Activated naive CD8-positive, alpha-beta T cell treated with anti-CD3 and anti-CD28 coated beads, Interleukin-2, amount 50 U/mL, for 16 hours (primary cell): Measurements from ENCODE around the gene TGFB2.

ENCODE experiments used
- DNase-seq: peaks from one replicate; pipeline ENCODE4 v3.0.0-alpha.2; 2020; ENCODE audit warnings: low read depth, low spot score

The TGFB2 gene

GRCh38 chr1:218332416-218332815 lies 12.7 kb upstream of the TGFB2 start:
- no peak for DNase-seq

GRCh38 chr1:218336328-218336727 lies 8.8 kb upstream of the TGFB2 start:
- DNase-seq: no peak

GRCh38 chr1:218339267-218339831 lies 5.8 kb upstream of the TGFB2 start:
- DNase-seq: no peak

- DNase-seq: no peak
Measured at GRCh38 chr1:218341325-218341724, 3.8 kb upstream of the TGFB2 start.

GRCh38 chr1:218342091-218342490 lies 3.0 kb upstream of the TGFB2 start:
- no peak for DNase-seq

GRCh38 chr1:218345673-218346390 lies 696 bp downstream of the TGFB2 start:
- no peak for DNase-seq

- no peak for DNase-seq
Measured at GRCh38 chr1:218346391-218347204, 1.5 kb downstream of the TGFB2 start.

GRCh38 chr1:218347336-218347722 lies 2.2 kb downstream of the TGFB2 start:
- no peak for DNase-seq

- DNase-seq: no peak
Measured at GRCh38 chr1:218347723-218348627, 2.8 kb downstream of the TGFB2 start.

GRCh38 chr1:218348628-218349071 lies 3.5 kb downstream of the TGFB2 start:
- no peak for DNase-seq

GRCh38 chr1:218349348-218350034 lies 4.4 kb downstream of the TGFB2 start:
- no peak for DNase-seq

- DNase-seq: no peak
Measured at GRCh38 chr1:218350035-218350525, 4.9 kb downstream of the TGFB2 start.

- no peak for DNase-seq
Measured at GRCh38 chr1:218350801-218351266, 5.7 kb downstream of the TGFB2 start.

- DNase-seq: no peak
Measured at GRCh38 chr1:218351391-218352074, 6.4 kb downstream of the TGFB2 start.

GRCh38 chr1:218352075-218352438 lies 6.9 kb downstream of the TGFB2 start:
- no peak for DNase-seq

- no peak for DNase-seq
Measured at GRCh38 chr1:218353656-218354055, 8.5 kb downstream of the TGFB2 start.

GRCh38 chr1:218355278-218355677 lies 10.1 kb downstream of the TGFB2 start:
- no peak for DNase-seq

- DNase-seq: no peak
Measured at GRCh38 chr1:218357211-218357892, 12.2 kb downstream of the TGFB2 start.

GRCh38 chr1:218357893-218358232 lies 12.7 kb downstream of the TGFB2 start:
- DNase-seq: no peak
